K562 (cell line): ENCODE data around the gene RNF40. TPM values are rescaled to one million over a fixed set of nuclear protein-coding genes. Genes with fewer than 3 reads are reported as not detected.

Experiments used
- FOXA1 ChIP-seq: fragments of 450-650 bp; IDR thresholded peaks from 2 replicates; pipeline ENCODE4 v1.6.1; 2016; ENCODE audit warnings: mild to moderate bottlenecking, borderline replicate concordance
- JUNB ChIP-seq: fragments of 450-650 bp; formaldehyde crosslinking; conservative IDR thresholded peaks from 2 replicates; pipeline ENCODE4 v1.4.0; 2020; ENCODE audit warnings: mild to moderate bottlenecking
- JUND ChIP-seq, 2 experiments: IDR thresholded peaks; 2 replicates in 1 of 2; 3 replicates in 1 of 2; pipeline ENCODE4 v1.6.1; 2011; ENCODE audit warnings: borderline replicate concordance in 2 of 2, low read depth in 2 of 2, low read length in 2 of 2, improper control_type of control experiment in 1 of 2, missing biosample characterization in 1 of 2, missing genetic modification characterization in 1 of 2, missing genetic modification reagents in 1 of 2
- KAT7 ChIP-seq: sonication (generic); formaldehyde crosslinking; IDR thresholded peaks from 2 replicates; pipeline ENCODE4 v1.8.0; 2022; ENCODE audit warnings: missing genetic modification reagents, mild to moderate bottlenecking, borderline replicate concordance
- NEUROD1 ChIP-seq: fragments of 150-350 bp; IDR thresholded peaks from 2 replicates; pipeline ENCODE4 v1.6.1; 2014; ENCODE audit warnings: borderline replicate concordance, low read length, low read depth; ENCODE audit not compliant: partially characterized antibody
- NFIC ChIP-seq: fragments of 450-650 bp; IDR thresholded peaks from 2 replicates; pipeline ENCODE4 v1.6.1; 2017; ENCODE audit warnings: mild to moderate bottlenecking, inconsistent platforms
- NR2C1 ChIP-seq, 2 experiments: fragments of 450-650 bp; IDR thresholded peaks; 2 replicates each; pipeline ENCODE4 v1.6.1; 2017; ENCODE audit warnings: mild to moderate bottlenecking in 2 of 2, antibody characterized with exemption in 1 of 2, inconsistent platforms in 1 of 2, missing compliant biosample characterization in 1 of 2, missing genetic modification characterization in 1 of 2
- NR2C2 ChIP-seq, 2 experiments: fragments of 200-800 bp in 1 of 2; sonication (Bioruptor generic) in 1 of 2; sonication (generic) in 1 of 2; formaldehyde crosslinking in 1 of 2; IDR thresholded peaks; 2 replicates each; pipeline versions ENCODE4 v1.6.1 to v1.8.0; 2016 to 2022; ENCODE audit warnings: mild to moderate bottlenecking in 1 of 2, missing compliant biosample characterization in 1 of 2, missing genetic modification characterization in 1 of 2, missing genetic modification reagents in 1 of 2
- RAD21 ChIP-seq, 2 experiments: fragments of 250-450 bp in 1 of 2; fragments of 450-650 bp in 1 of 2; sonication (Bioruptor Pico) in 1 of 2; formaldehyde crosslinking in 1 of 2; IDR thresholded peaks in 1 of 2; conservative IDR thresholded peaks in 1 of 2; 2 replicates each; pipeline versions ENCODE4 v1.4.0 to v1.8.0; 2020 to 2022; ENCODE audit warnings: mild to moderate bottlenecking in 2 of 2, moderate library complexity in 1 of 2
- SMARCE1 ChIP-seq: fragments of 450-650 bp; IDR thresholded peaks from 2 replicates; pipeline ENCODE4 v1.7.1; 2016; ENCODE audit warnings: mild to moderate bottlenecking
- SP2 ChIP-seq: IDR thresholded peaks from 2 replicates; pipeline ENCODE4 v1.6.1; 2011; ENCODE audit warnings: mild to moderate bottlenecking, low read depth, low read length, moderate library complexity; ENCODE audit not compliant: poor library complexity, severe bottlenecking; ENCODE audit errors: extremely low read depth
- SRSF3 ChIP-seq: fragments of 200-400 bp; formaldehyde crosslinking; IDR thresholded peaks from 2 replicates; pipeline ENCODE4 v1.6.1; 2016; ENCODE audit warnings: mild to moderate bottlenecking, low read length, moderate library complexity; ENCODE audit not compliant: insufficient read depth
- TAF1 ChIP-seq: IDR thresholded peaks from 2 replicates; pipeline ENCODE4 v1.6.1; 2011; ENCODE audit warnings: mild to moderate bottlenecking, low read length, moderate library complexity; ENCODE audit not compliant: insufficient read depth, control insufficient read depth, severe bottlenecking; ENCODE audit errors: extremely low read depth
- TAF7 ChIP-seq: fragments of 450-650 bp; IDR thresholded peaks from 2 replicates; pipeline ENCODE4 v1.6.1; 2016; ENCODE audit warnings: missing genetic modification characterization, missing compliant biosample characterization
- UBTF ChIP-seq, 2 experiments: IDR thresholded peaks; 2 replicates each; pipeline ENCODE4 v1.6.1; 2012; ENCODE audit warnings: improper control_type of control experiment in 2 of 2, low read depth in 2 of 2, low read length in 2 of 2, borderline replicate concordance in 1 of 2
- ZNF583 ChIP-seq: fragments of 250-450 bp; sonication (Bioruptor Pico); IDR thresholded peaks from 2 replicates; pipeline ENCODE4 v1.4.0; 2020
- ZZZ3 ChIP-seq: fragments of 450-650 bp; IDR thresholded peaks from 2 replicates; pipeline ENCODE4 v1.6.1; 2016; ENCODE audit warnings: antibody characterized with exemption, mild to moderate bottlenecking, moderate library complexity
- polyA plus RNA-seq, 8 experiments: library from polyadenylated mRNA; depleted of rRNA in 4 of 8; stranded (reverse) in 5 of 8; unstranded in 3 of 8; fragments of >200 nt; fragmentation: Nextera tagmentation in 2 of 8; fragmentation: Illumina TruSeq in 1 of 8; extraction: Ambion mirVana in 2 of 8; extraction: Trizol in 1 of 8; gene quantifications; 2 replicates each; pipeline versions ENCODE4 v1.2.1 to v1.2.3, GENCODE V29; 2011 to 2014; ENCODE audit warnings: inconsistent platforms in 1 of 8, missing spikeins in 1 of 8
- total RNA-seq, 7 experiments: library from RNA; depleted of rRNA in 6 of 7; stranded (reverse); fragments of >200 nt in 6 of 7; fragmentation: Illumina TruSeq in 2 of 7; extraction: Trizol in 2 of 7; gene quantifications; 2 replicates each; pipeline versions ENCODE4 v1.2.1 to v1.2.3, GENCODE V29; 2011 to 2021; ENCODE audit warnings: low replicate concordance in 1 of 7
- TF ChIP-seq, protein P1 (sequence below): sonication (generic); formaldehyde crosslinking; IDR thresholded peaks from 2 replicates; pipeline ENCODE4 v1.8.0; 2022; ENCODE audit warnings: missing genetic modification reagents, mild to moderate bottlenecking, borderline replicate concordance
- TF ChIP-seq, protein P2 (sequence below): fragments of 450-650 bp; IDR thresholded peaks from 2 replicates; pipeline ENCODE4 v1.6.1; 2014; ENCODE audit warnings: low read depth, mild to moderate bottlenecking, moderate library complexity, borderline replicate concordance

Gene RNF40
- total and polyA plus RNA-seq, 9 of the 15 experiments (the other 6 are each of a cell fraction or from before 2014, with no cell fraction given) = 6.2 to 129 (median 81.5) TPM

DNA sequence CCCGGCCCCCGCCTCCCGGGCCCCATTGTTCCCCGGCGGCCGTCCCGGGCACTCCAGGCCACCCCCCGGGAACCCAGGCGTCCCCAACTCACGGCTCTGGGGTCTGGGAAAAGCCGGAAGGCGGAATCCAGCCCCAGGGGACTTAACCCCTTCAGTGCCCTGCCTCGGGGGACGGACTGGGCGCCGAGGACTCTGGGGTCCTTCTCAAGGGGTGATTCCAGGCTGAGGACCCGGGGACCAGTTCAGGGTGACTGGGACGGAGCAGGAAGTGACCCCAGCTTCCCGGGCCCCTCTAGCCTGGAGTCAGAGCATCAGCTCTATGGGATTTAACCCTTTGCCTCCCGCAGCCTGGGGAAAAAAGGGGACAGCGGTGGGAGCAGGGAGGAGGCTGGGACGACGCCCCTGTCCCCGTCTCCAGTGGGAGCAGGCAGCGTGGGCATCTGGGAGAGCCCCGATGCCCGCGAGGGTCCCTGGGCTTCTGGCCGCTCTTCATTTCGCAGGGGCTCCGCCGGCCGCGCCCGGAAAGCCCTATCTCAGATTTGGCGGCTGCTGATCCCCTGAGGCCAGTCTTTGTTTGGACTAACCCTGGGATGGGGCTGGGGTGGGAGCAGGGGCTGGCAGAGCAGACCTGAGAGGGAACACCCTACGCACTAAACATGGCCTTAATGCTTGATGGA lies 25.0 kb downstream of the RNF40 start, which contains the start of gene ZNF629 (continued):
- TF ChIP-seq UBTF (IDR thresholded peaks at IDR 0.05; ENCODE audit: borderline replicate concordance in 1 of 2, low read depth in 2 of 2, low read length in 2 of 2) (0 out of 4 replicates have a peak, but pooled peaks of 1 of the 2 experiments have one; percentile 9), SMARCE1 (0 out of 2 replicates have a peak, but pooled peaks have one; percentile 25), RAD21 (CRISPR knock-in tag; conservative IDR thresholded peaks at IDR 0.05 in 1 of 2, IDR thresholded peaks at IDR 0.05 in 1 of 2) (peak in 1 of 2 experiments; percentile 24; a peak in 2 of 4 replicates), TAF1 (peak; percentile 80), NR2C2 (CRISPR knock-in tag; IDR thresholded peaks at IDR 0.05) (peak; percentile 73; the same call in 1 of the 2 replicates), NR2C2 (tag; IDR thresholded peaks at IDR 0.05) (peak; percentile 96), SP2 (peak; percentile 85), FOXA1 (no peak), TAF7 (peak; percentile 88), ZZZ3 (no peak), NEUROD1 (peak; percentile 75), ZNF583 (CRISPR knock-in tag) (peak; percentile 21; the same call in 1 of the 2 replicates), NR2C1 (IDR thresholded peaks at IDR 0.05) (peak; percentile 86), NR2C1 (tag; IDR thresholded peaks at IDR 0.05) (peak; percentile 92), JUND (IDR thresholded peaks at IDR 0.05; ENCODE audit: borderline replicate concordance, low read depth, low read length) (peak; percentile 29; the same call in 1 of the 2 replicates), JUND (tag; IDR thresholded peaks at IDR 0.05; ENCODE audit: borderline replicate concordance, low read depth, low read length) (no peak; the same call in 2 of the 3 replicates), SRSF3 (no peak), KAT7 (CRISPR knock-in tag) (0 out of 2 replicates have a peak, but pooled peaks have one; percentile 73), NFIC (peak; percentile 10), JUNB (CRISPR knock-in tag) (no peak)
- TF ChIP-seq, protein P1, sequence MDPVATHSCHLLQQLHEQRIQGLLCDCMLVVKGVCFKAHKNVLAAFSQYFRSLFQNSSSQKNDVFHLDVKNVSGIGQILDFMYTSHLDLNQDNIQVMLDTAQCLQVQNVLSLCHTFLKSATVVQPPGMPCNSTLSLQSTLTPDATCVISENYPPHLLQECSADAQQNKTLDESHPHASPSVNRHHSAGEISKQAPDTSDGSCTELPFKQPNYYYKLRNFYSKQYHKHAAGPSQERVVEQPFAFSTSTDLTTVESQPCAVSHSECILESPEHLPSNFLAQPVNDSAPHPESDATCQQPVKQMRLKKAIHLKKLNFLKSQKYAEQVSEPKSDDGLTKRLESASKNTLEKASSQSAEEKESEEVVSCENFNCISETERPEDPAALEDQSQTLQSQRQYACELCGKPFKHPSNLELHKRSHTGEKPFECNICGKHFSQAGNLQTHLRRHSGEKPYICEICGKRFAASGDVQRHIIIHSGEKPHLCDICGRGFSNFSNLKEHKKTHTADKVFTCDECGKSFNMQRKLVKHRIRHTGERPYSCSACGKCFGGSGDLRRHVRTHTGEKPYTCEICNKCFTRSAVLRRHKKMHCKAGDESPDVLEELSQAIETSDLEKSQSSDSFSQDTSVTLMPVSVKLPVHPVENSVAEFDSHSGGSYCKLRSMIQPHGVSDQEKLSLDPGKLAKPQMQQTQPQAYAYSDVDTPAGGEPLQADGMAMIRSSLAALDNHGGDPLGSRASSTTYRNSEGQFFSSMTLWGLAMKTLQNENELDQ (CRISPR knock-in tag) = no peak
- TF ChIP-seq, protein P2, sequence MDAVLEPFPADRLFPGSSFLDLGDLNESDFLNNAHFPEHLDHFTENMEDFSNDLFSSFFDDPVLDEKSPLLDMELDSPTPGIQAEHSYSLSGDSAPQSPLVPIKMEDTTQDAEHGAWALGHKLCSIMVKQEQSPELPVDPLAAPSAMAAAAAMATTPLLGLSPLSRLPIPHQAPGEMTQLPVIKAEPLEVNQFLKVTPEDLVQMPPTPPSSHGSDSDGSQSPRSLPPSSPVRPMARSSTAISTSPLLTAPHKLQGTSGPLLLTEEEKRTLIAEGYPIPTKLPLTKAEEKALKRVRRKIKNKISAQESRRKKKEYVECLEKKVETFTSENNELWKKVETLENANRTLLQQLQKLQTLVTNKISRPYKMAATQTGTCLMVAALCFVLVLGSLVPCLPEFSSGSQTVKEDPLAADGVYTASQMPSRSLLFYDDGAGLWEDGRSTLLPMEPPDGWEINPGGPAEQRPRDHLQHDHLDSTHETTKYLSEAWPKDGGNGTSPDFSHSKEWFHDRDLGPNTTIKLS = peak; percentile 55; the same call in 1 of the 2 replicates
